ENCODE measurements around the gene LIN52.

GRCh38 chr14:74218462-74218861 is 133.7 kb downstream of the LIN52 start:
- TF ChIP-seq CTCF (IDR thresholded peaks at IDR 0.05) (no peak), POLR2A (IDR thresholded peaks at IDR 0.05) (no peak)
